Ovary (tissue), 9 donors: ENCODE measurements around the gene C1orf50. TPM values are rescaled to one million over a fixed set of nuclear protein-coding genes. Genes with fewer than 3 reads are reported as not detected.

ENCODE experiments used
- DNase-seq, 5 donors: peaks; one replicate each; pipeline ENCODE4 v3.0.0-alpha.2; 2019 to 2020
- H3K27ac ChIP-seq, 2 donors: fragments of 200-600 bp; one replicate each; pipeline versions ENCODE4 v1.5.1 to v1.8.0; 2019 to 2022
- H3K27me3 ChIP-seq: fragments of 200-600 bp; one replicate; pipeline ENCODE4 v1.8.0; 2022
- H3K36me3 ChIP-seq: fragments of 200-600 bp; sonication (generic); one replicate; pipeline ENCODE4 v1.5.1; 2019
- H3K4me1 ChIP-seq: one replicate; pipeline ENCODE4 v1.8.1; 2013; ENCODE audit warnings: mild to moderate bottlenecking, moderate library complexity; ENCODE audit not compliant: insufficient read depth
- H3K4me3 ChIP-seq: fragments of 200-600 bp; sonication (generic); one replicate; pipeline ENCODE4 v1.5.1; 2017
- H3K9me3 ChIP-seq, 2 donors: fragments of 200-600 bp in 1 of 2; sonication (generic) in 1 of 2; one replicate each; pipeline versions ENCODE4 v1.5.1 to v1.8.1; 2013 to 2019; ENCODE audit warnings: mild to moderate bottlenecking in 1 of 2, moderate library complexity in 1 of 2
- EP300 ChIP-seq: sonication (generic); formaldehyde crosslinking; IDR thresholded peaks from one replicate; pipeline ENCODE4 v1.6.1; 2017; ENCODE audit warnings: antibody characterized with exemption
- POLR2A ChIP-seq: fragments of 450-650 bp; IDR thresholded peaks from one replicate; pipeline ENCODE4 v1.6.1; 2017; ENCODE audit warnings: antibody characterized with exemption, mild to moderate bottlenecking, moderate library complexity
- WGBS, 3 donors: extraction: QIAGEN DNeasy Blood & Tissue Kit in 1 of 3; methylation state at CpG; one replicate each; pipeline versions ENCODE4 v1.1.5 to v1.1.7; 2013 to 2017; 5-methylcytosine and 5-hydroxymethylcytosine counted together
- intact Hi-C, 4 donors: fragments of 100-400 bp; cut with DNase I; formaldehyde crosslinking; loops; one replicate each; pipeline versions ENCODE4 v1.11.0 to v1.15.1; 2022 to 2023
- polyA plus RNA-seq, 2 donors: library from polyadenylated mRNA; stranded (reverse); fragments of 200-250 nt in 1 of 2; fragments of 350-450 nt in 1 of 2; fragmentation: Illumina TruSeq in 1 of 2; extraction: RNeasy Lipid Tissue Mini Kit (QIAGEN cat#74804) in 1 of 2; gene quantifications; one replicate each; pipeline ENCODE4 v1.2.3, GENCODE V29; 2013 to 2014
- total RNA-seq, 7 donors: library from RNA; depleted of rRNA in 2 of 7; stranded (reverse); fragments of >200 nt in 2 of 7; fragmentation: NEBNext Ultra II Directional in 3 of 7; extraction: Animal tissue kit (Norgen Biotek cat#: 25700) in 3 of 7; gene quantifications; one replicate each; pipeline versions ENCODE4 v1.1.0 to v1.2.4, GENCODE V29; 2016 to 2023
- TF ChIP-seq, protein P1 (sequence below), 3 donors: fragments of 450-650 bp in 2 of 3; fragments of 200-600 bp in 1 of 3; IDR thresholded peaks; one replicate each; pipeline versions ENCODE4 v1.5.1 to v1.8.0; 2016 to 2022; ENCODE audit warnings: antibody characterized with exemption in 3 of 3, mild to moderate bottlenecking in 1 of 3
- donor health status: DM: no; HTN: no; CAD: no; lungs with moderate emphysema.
- donor health status: DM: no; HTN: no; CAD: no.
- donor health status: Bipolar disorder and iron deficiency.
- donor health status: DM: yes; HTN: yes; CAD: no.
- donor health status: DM: no; HTN: no; CAD: no.
- donor health status: DM: yes; HTN: yes; CAD: no.

Gene C1orf50
- total and polyA plus RNA-seq, 9 donors = 1.3 to 13.6 (median 5.8) TPM

DNA sequence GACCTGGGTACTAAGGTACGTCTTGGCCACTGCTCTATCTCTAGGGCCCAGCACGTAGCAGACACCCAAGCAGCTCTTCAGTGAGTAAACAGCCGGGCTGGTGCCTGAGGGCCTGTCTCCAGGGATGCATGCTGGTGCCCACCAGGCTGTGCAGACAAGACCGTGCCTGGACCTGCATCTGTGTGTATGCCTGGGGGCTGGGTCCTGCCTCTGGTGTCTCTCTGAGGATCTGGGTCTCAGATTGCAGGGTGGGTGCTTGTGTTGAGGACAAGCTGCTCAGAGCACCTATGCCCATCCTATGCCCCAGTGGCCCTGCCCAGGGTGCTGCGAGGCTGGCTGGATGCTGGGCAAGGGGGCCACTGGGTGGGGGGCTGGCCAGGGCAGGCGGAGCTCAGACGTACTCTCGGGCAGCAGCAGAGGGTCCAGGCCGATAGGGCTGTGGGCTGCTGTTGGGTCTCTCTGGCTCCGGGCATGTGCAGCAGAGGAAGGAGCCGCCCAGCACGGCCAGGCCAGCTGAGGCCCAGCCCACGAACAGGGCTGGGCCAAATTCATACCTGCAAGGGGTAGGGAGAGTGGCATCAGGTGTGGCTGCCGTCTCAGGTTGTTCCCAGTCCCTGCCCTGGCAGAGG, 31.5 kb upstream of the C1orf50 start:
- 73 to 88% (median 78%) methylated on average over 13 to 14 of the region's 14 CpGs for WGBS, 3 donors
- H3K4me3 ChIP-seq = no peak overlapping the region
- H3K27ac ChIP-seq = no peak overlapping the region
- TF ChIP-seq POLR2A (no peak), EP300 (no peak)
- TF ChIP-seq, protein P1, sequence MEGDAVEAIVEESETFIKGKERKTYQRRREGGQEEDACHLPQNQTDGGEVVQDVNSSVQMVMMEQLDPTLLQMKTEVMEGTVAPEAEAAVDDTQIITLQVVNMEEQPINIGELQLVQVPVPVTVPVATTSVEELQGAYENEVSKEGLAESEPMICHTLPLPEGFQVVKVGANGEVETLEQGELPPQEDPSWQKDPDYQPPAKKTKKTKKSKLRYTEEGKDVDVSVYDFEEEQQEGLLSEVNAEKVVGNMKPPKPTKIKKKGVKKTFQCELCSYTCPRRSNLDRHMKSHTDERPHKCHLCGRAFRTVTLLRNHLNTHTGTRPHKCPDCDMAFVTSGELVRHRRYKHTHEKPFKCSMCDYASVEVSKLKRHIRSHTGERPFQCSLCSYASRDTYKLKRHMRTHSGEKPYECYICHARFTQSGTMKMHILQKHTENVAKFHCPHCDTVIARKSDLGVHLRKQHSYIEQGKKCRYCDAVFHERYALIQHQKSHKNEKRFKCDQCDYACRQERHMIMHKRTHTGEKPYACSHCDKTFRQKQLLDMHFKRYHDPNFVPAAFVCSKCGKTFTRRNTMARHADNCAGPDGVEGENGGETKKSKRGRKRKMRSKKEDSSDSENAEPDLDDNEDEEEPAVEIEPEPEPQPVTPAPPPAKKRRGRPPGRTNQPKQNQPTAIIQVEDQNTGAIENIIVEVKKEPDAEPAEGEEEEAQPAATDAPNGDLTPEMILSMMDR (IDR thresholded peaks at IDR 0.05) = no peak
- intact Hi-C loops = no loop called here
- DNase-seq = no peak
- no peaks in the 10 kb centered on the region for H3K9me3 ChIP-seq
- no peaks in the 10 kb centered on the region for H3K36me3 ChIP-seq
- H3K27me3 ChIP-seq = no peaks in the 10 kb centered on the region
- H3K4me1 ChIP-seq = no peaks in the 10 kb centered on the region

- WGBS, 3 donors = 58 to 71% (median 61%) methylated on average over 4 of the region's 4 CpGs
These were observed 30.9 kb upstream of the C1orf50 start for GRCh38 chr1:42736152-42736551.

GRCh38 chr1:42736571-42737200, 30.4 kb upstream of the C1orf50 start:
- DNase-seq = no peak
- WGBS, 3 donors = 83 to 96% (median 84%) methylated on average over 8 of the region's 8 CpGs
- intact Hi-C loops = no loop called here

More at GRCh38 chr1:42736152-42736551, 30.9 kb upstream of the C1orf50 start:
- no peak for TF ChIP-seq POLR2A
- no peak for TF ChIP-seq EP300
- TF ChIP-seq, protein P1 (IDR thresholded peaks at IDR 0.05) = no peak
- no peak for DNase-seq
- intact Hi-C loops = no loop called here
- H3K4me1 ChIP-seq = no peaks in the 10 kb centered on the region
- H3K27ac ChIP-seq = no peak overlapping the region
- H3K27me3 ChIP-seq = no peaks in the 10 kb centered on the region
- no peak overlapping the region for H3K4me3 ChIP-seq
- H3K36me3 ChIP-seq = no peaks in the 10 kb centered on the region
- no peaks in the 10 kb centered on the region for H3K9me3 ChIP-seq

GRCh38 chr1:42737257-42737656, 29.8 kb upstream of the C1orf50 start:
- H3K9me3 ChIP-seq = no peaks in the 10 kb centered on the region
- TF ChIP-seq, protein P1 (IDR thresholded peaks at IDR 0.05) = no peak
- TF ChIP-seq POLR2A (no peak), EP300 (no peak)
- DNase-seq = no peak
- no peaks in the 10 kb centered on the region for H3K4me1 ChIP-seq
- H3K27ac ChIP-seq = no peak overlapping the region
- no peak overlapping the region for H3K4me3 ChIP-seq
- H3K36me3 ChIP-seq = no peaks in the 10 kb centered on the region
- intact Hi-C loops = no loop called here
- 65 to 69% (median 65%) methylated on average over 5 of the region's 5 CpGs for WGBS, 3 donors
- no peaks in the 10 kb centered on the region for H3K27me3 ChIP-seq

More at GRCh38 chr1:42736571-42737200, 30.4 kb upstream of the C1orf50 start:
- Histone ChIP-seq H3K27ac (no peak overlapping the region), H3K4me1 (no peaks in the 10 kb centered on the region), H3K4me3 (no peak overlapping the region), H3K9me3 (no peaks in the 10 kb centered on the region), H3K27me3 (no peaks in the 10 kb centered on the region), H3K36me3 (no peaks in the 10 kb centered on the region)
- no peak for TF ChIP-seq POLR2A
- TF ChIP-seq, protein P1 (IDR thresholded peaks at IDR 0.05) = no peak
- TF ChIP-seq EP300 = no peak
